K562 (cell line): ENCODE measurements around the gene FAM117B.

ENCODE experiments used
- KLF13 ChIP-seq: fragments of 450-650 bp; IDR thresholded peaks from 2 replicates; pipeline ENCODE4 v1.6.1; 2016; ENCODE audit warnings: missing genetic modification characterization, low read depth, mild to moderate bottlenecking, missing compliant biosample characterization, moderate library complexity, borderline replicate concordance
- POLR2AphosphoS5 ChIP-seq: IDR thresholded peaks from 2 replicates; pipeline ENCODE4 v1.6.1; 2011; ENCODE audit warnings: mild to moderate bottlenecking, low read depth, low read length, moderate library complexity; ENCODE audit not compliant: control insufficient read depth, insufficient read depth
- RCOR1 ChIP-seq, 2 experiments: IDR thresholded peaks; 2 replicates each; pipeline ENCODE4 v1.6.1; 2012; ENCODE audit warnings: low read depth in 2 of 2, low read length in 2 of 2, borderline replicate concordance in 1 of 2, improper control_type of control experiment in 1 of 2
- TAF1 ChIP-seq: IDR thresholded peaks from 2 replicates; pipeline ENCODE4 v1.6.1; 2011; ENCODE audit warnings: mild to moderate bottlenecking, low read length, moderate library complexity; ENCODE audit not compliant: insufficient read depth, control insufficient read depth, severe bottlenecking; ENCODE audit errors: extremely low read depth
- TEAD4 ChIP-seq, 2 experiments: sonication (generic) in 1 of 2; formaldehyde crosslinking in 1 of 2; IDR thresholded peaks; 2 replicates each; pipeline versions ENCODE4 v1.6.1 to v1.8.0; 2012 to 2022; ENCODE audit warnings: borderline replicate concordance in 1 of 2, inconsistent platforms in 1 of 2, low read length in 1 of 2, mild to moderate bottlenecking in 1 of 2, missing genetic modification reagents in 1 of 2
- TF ChIP-seq, protein P1 (sequence below), 3 experiments: IDR thresholded peaks in 2 of 3; conservative IDR thresholded peaks in 1 of 3; 2 replicates each; pipeline ENCODE4 v1.5.1; 2011 to 2012; ENCODE audit warnings: low read length in 3 of 3, mild to moderate bottlenecking in 3 of 3, control low read depth in 2 of 3, improper control_type of control experiment in 1 of 3, inconsistent platforms in 1 of 3, low read depth in 1 of 3, mixed read lengths in 1 of 3, moderate library complexity in 1 of 3; ENCODE audit not compliant: insufficient read depth in 2 of 3
- TF ChIP-seq, protein P2 (sequence below), 2 experiments: fragments of 450-650 bp in 1 of 2; IDR thresholded peaks; 2 replicates each; pipeline ENCODE4 v1.6.1; 2011 to 2017; ENCODE audit warnings: low read depth in 2 of 2, antibody characterized with exemption in 1 of 2, borderline replicate concordance in 1 of 2, low read length in 1 of 2, mild to moderate bottlenecking in 1 of 2, mixed read lengths in 1 of 2; ENCODE audit not compliant: control insufficient read depth in 1 of 2

DNA sequence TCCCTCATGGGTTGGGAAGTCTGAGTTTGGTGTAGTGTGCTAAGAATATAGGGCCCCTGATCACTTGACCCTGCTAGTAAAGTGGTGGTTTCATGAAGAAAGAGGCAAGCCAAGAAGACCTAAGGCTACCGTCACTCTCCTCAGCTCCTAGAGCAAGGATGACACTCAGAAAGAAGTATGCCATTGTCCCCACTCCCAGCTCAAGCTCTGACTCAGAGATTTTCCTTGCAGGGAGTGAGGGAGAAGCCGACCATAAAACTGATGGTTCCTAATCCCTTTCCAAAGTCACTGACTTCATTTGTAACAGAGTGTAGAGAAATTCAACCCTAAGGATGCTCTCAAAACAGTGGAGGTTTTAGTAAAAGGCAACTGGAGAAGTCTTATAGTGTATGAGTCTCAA is 155.9 kb downstream of the FAM117B start:
- TF ChIP-seq, protein P1, sequence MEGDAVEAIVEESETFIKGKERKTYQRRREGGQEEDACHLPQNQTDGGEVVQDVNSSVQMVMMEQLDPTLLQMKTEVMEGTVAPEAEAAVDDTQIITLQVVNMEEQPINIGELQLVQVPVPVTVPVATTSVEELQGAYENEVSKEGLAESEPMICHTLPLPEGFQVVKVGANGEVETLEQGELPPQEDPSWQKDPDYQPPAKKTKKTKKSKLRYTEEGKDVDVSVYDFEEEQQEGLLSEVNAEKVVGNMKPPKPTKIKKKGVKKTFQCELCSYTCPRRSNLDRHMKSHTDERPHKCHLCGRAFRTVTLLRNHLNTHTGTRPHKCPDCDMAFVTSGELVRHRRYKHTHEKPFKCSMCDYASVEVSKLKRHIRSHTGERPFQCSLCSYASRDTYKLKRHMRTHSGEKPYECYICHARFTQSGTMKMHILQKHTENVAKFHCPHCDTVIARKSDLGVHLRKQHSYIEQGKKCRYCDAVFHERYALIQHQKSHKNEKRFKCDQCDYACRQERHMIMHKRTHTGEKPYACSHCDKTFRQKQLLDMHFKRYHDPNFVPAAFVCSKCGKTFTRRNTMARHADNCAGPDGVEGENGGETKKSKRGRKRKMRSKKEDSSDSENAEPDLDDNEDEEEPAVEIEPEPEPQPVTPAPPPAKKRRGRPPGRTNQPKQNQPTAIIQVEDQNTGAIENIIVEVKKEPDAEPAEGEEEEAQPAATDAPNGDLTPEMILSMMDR (IDR thresholded peaks at IDR 0.05 in 2 of 3, conservative IDR thresholded peaks at IDR 0.05 in 1 of 3; ENCODE audit: insufficient read depth in 2 of 3, low read depth in 1 of 3, low read length in 3 of 3), result no peak
- no peak for TF ChIP-seq TEAD4 (IDR thresholded peaks at IDR 0.05; ENCODE audit: low read length)
- TF ChIP-seq TEAD4 (CRISPR knock-in tag; IDR thresholded peaks at IDR 0.05; ENCODE audit: borderline replicate concordance), result no peak
- no peak for TF ChIP-seq RCOR1 (IDR thresholded peaks at IDR 0.05; ENCODE audit: borderline replicate concordance in 1 of 2, low read depth in 2 of 2, low read length in 2 of 2)
- TF ChIP-seq KLF13 (tag), result no peak
- TF ChIP-seq TAF1, result no peak
- TF ChIP-seq, protein P2, sequence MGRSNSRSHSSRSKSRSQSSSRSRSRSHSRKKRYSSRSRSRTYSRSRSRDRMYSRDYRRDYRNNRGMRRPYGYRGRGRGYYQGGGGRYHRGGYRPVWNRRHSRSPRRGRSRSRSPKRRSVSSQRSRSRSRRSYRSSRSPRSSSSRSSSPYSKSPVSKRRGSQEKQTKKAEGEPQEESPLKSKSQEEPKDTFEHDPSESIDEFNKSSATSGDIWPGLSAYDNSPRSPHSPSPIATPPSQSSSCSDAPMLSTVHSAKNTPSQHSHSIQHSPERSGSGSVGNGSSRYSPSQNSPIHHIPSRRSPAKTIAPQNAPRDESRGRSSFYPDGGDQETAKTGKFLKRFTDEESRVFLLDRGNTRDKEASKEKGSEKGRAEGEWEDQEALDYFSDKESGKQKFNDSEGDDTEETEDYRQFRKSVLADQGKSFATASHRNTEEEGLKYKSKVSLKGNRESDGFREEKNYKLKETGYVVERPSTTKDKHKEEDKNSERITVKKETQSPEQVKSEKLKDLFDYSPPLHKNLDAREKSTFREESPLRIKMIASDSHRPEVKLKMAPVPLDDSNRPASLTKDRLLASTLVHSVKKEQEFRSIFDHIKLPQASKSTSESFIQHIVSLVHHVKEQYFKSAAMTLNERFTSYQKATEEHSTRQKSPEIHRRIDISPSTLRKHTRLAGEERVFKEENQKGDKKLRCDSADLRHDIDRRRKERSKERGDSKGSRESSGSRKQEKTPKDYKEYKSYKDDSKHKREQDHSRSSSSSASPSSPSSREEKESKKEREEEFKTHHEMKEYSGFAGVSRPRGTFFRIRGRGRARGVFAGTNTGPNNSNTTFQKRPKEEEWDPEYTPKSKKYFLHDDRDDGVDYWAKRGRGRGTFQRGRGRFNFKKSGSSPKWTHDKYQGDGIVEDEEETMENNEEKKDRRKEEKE (IDR thresholded peaks at IDR 0.05; ENCODE audit: borderline replicate concordance in 1 of 2, control insufficient read depth in 1 of 2, low read depth in 2 of 2, low read length in 1 of 2), result no peak
- TF ChIP-seq POLR2AphosphoS5, result no peak
